SK-N-MC (cell line): Measurements from ENCODE around the gene HOXB4.

Source experiments
- DNase-seq: peaks from one replicate; pipeline ENCODE4 v3.0.0-alpha.2; 2011; ENCODE audit warnings: low read depth, low spot score
- H3K27ac ChIP-seq: fragments of 200-600 bp; sonication (generic); 2 replicates; pipeline ENCODE4 v1.5.1; 2016; ENCODE audit warnings: mixed run types
- H3K36me3 ChIP-seq: fragments of 200-600 bp; sonication (generic); 2 replicates; pipeline ENCODE4 v1.6.1; 2017; ENCODE audit warnings: antibody characterized with exemption, low read length, mixed read lengths; ENCODE audit not compliant: insufficient read depth
- H3K4me3 ChIP-seq: fragments of 200-600 bp; sonication (generic); 2 replicates; pipeline ENCODE4 v1.5.1; 2016
- H3K9ac ChIP-seq: fragments of 200-600 bp; sonication (generic); 2 replicates; pipeline ENCODE4 v1.8.0; 2017; ENCODE audit warnings: mixed run types, mixed read lengths; ENCODE audit not compliant: insufficient read length
- H3K9me3 ChIP-seq: fragments of 200-600 bp; sonication (generic); 2 replicates; pipeline ENCODE4 v1.6.1; 2017; ENCODE audit warnings: low read depth, mild to moderate bottlenecking, antibody characterized with exemption, low read length, moderate library complexity, mixed read lengths
- EZH2 ChIP-seq: fragments of 200-600 bp; sonication (generic); IDR thresholded peaks from one replicate; pipeline ENCODE4 v1.6.1; 2017; ENCODE audit warnings: antibody characterized with exemption
- FOXP2 ChIP-seq: optimal IDR thresholded peaks from 2 replicates; pipeline ENCODE3; 2011; ENCODE audit warnings: mild to moderate bottlenecking, moderate library complexity; ENCODE audit not compliant: insufficient read depth; ENCODE audit errors: extremely low read length, control extremely low read depth
- POLR2AphosphoS5 ChIP-seq: IDR thresholded peaks from 2 replicates; pipeline ENCODE4 v1.6.1; 2012; ENCODE audit warnings: mild to moderate bottlenecking, low read depth, low read length, borderline replicate concordance

The HOXB4 gene

DNA sequence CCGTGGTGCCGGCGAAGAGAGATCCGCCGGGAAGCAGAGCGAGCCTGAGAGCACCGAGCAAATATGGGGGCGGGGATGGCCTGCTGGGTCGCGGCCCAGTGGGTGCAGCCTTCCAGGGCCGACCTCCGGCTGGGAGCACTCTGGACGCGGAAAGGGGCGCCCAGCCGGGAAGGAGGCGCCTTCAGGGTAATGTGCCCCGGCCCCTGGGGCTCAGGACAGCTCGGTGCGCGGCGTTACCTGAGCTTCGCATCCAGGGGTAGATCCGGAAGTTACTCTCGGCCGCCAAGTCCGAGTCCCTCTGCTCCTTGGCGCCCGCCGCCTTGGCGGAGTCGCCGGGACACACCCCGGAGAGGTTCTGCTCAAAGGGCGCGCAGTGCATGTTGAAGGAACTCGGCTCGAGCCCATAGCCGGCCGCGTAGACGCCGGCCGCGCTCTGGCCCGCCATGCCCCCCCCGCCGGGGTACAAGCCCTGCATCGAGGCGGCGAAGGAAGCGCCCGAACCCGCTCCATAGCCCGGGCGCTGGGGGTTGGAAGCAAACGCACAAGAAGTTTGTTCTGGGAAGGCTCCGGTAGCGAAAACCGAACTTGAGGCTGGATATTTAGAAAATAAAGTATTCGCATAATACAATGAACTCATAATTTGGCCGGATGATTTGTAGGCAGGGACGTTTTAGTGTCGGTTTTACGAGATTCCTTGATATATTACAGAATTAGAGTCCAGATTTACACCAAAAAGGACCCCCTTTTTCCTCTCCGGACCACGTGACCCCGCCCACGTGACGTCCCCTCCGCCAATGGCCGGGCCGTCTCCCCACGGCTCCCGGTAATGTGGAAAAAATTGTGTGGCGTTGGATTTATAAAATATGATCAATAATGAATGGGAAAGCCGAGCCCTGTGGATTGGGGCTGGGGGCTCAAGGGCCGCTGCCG, 32.4 kb upstream of the HOXB4 start, which contains the start of gene HOXB7:
Gene HOXB7, minus strand, starts transcription at position 736 of the 930 bp plus-strand sequence. Its CDS starts 99 bp downstream, at position 637.
- H3K4me3 ChIP-seq: peak within 1 kb of the TSS; percentile 84
- no peak for DNase-seq
- H3K9me3 ChIP-seq: no peaks in the 10 kb centered on the region
- H3K36me3 ChIP-seq: 0 out of 2 replicates have a peak, but pooled peaks cover 11% of the 10 kb centered on the region
- H3K9ac ChIP-seq: peak within 1 kb of the TSS; percentile 85
- peak within 1 kb of the TSS; percentile 90 for H3K27ac ChIP-seq
- TF ChIP-seq POLR2AphosphoS5: peak; percentile 40; the same call in 1 of the 2 replicates
- TF ChIP-seq EZH2: no peak
- no peak for TF ChIP-seq FOXP2

DNA sequence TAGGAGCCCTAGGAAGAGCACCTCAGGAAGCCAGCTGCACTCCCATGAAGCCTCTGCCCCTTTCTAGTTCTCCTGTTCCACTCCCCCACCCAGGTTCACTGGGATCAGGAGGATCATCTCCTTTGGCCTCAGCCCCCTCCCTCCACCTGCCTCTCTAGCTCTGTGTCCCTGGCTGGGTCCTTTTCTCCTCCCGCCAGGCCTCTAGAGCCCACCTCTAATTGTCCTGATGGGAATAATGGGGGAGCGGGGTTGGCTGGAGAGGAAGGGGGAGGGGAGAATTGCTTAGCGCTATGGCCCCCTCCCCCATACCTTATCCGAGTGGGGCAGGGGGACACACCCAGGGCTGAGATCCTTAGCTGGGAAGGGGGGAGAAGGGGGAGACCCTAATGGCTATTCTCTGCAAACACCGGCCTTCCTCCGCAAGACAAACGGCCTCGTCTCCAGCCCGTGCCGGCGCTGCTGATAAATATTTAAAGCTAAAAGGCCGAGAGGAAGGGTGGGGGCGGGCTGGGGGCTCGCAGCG, 31.7 kb upstream of the HOXB4 start:
- peak overlapping the region; percentile 85 for H3K9ac ChIP-seq

DNA sequence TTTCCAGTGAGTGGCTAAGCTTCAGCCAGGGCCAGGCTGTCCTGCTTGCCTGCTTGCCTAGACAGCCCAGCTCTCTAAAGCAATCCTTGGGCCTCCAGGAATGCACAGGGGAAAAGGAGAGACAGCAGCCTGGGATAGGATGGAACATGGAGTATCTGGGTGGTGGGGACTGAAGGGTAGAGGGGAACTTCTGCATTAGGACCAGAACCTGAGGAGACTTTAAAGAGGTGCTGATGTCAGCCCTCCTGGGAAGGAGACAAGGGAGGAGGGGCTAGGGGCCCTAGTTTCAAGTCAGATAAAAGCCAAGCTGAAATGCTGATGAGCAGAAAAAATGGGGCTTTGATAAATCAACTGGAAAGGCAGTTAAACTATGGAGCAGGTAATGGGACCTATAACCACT, 30.9 kb upstream of the HOXB4 start:
- no peak for DNase-seq
- TF ChIP-seq POLR2AphosphoS5 (peak; percentile 43; the same call in 1 of the 2 replicates), FOXP2 (no peak)
- H3K9ac ChIP-seq: no peak overlapping the region
- peak overlapping the region; percentile 90 for H3K27ac ChIP-seq
- H3K4me3 ChIP-seq: peak overlapping the region; percentile 84
- H3K9me3 ChIP-seq: no peaks in the 10 kb centered on the region
- H3K36me3 ChIP-seq: 0 out of 2 replicates have a peak, but pooled peaks cover 11% of the 10 kb centered on the region

More for the DNA sequence above, 31.7 kb upstream of the HOXB4 start:
- no peak for DNase-seq
- Histone ChIP-seq H3K27ac (peak overlapping the region; percentile 90), H3K9me3 (no peaks in the 10 kb centered on the region), H3K36me3 (0 out of 2 replicates have a peak, but pooled peaks cover 11% of the 10 kb centered on the region), H3K4me3 (peak overlapping the region; percentile 84)
- TF ChIP-seq EZH2 (no peak), POLR2AphosphoS5 (no peak), FOXP2 (no peak)

DNA sequence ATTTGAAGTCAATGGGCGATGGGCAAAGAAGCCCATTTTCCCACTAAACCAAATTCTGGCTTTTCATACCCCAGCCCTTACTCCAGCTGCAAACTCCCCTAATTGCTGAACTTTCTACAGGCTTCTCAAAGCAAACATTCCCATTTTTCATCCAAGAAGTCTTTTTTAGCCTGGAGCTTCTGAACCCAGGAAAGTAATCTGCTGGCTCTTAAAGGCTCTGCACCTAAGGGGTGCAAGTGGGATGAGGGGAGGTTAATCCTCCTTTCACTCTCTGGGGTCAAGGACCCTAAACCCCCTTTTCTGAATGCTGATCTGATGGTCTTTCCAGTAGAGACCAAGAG, 30.3 kb upstream of the HOXB4 start:
- Histone ChIP-seq H3K9ac (no peak overlapping the region), H3K9me3 (no peaks in the 10 kb centered on the region), H3K36me3 (0 out of 2 replicates have a peak, but pooled peaks cover 11% of the 10 kb centered on the region), H3K27ac (peak overlapping the region; percentile 90), H3K4me3 (peak overlapping the region; percentile 84)
- TF ChIP-seq EZH2: no peak
- TF ChIP-seq FOXP2: no peak
- no peak for TF ChIP-seq POLR2AphosphoS5
- no peak for DNase-seq

DNA sequence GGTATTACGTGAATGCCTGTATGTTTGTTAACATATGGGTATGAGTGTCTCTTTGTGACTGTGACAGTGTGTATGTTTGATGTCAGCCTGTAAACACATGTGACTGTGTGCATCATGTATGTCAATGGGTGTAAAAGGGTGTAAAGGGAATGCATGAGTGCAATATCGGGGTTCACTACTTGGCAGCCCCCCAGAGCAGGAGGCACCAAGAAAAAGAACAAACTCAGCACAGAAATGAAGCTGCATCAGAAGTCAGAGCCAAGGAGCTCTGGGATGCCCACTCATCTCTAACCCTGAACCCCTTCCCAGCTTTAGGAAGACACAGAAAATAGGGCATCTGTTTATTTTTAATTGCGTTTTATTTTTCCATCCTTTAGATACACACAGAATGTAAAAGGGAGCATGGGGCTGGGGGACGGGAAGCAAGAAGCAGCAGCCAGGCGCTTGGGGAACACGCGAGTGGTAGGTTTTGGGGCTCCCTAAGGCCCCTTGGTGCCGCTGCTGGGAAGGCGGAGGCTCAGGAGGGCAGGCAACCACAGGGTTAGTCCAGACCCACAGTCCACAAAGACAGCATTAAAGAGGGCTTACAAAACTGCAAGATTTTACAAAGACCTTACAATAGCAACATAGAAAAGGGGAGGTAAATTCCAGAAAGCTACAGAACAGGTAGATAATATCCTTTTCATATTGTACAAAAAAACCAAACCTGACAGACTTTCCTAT, 28.9 kb upstream of the HOXB4 start:
- no peak for TF ChIP-seq EZH2
- TF ChIP-seq POLR2AphosphoS5: no peak
- no peak for TF ChIP-seq FOXP2
- no peak for DNase-seq
- no peaks in the 10 kb centered on the region for H3K9me3 ChIP-seq
- H3K4me3 ChIP-seq: no peak overlapping the region
- peak overlapping the region; percentile 98 for H3K27ac ChIP-seq
- H3K36me3 ChIP-seq: 0 out of 2 replicates have a peak, but pooled peaks cover 11% of the 10 kb centered on the region
- no peak overlapping the region for H3K9ac ChIP-seq

DNA sequence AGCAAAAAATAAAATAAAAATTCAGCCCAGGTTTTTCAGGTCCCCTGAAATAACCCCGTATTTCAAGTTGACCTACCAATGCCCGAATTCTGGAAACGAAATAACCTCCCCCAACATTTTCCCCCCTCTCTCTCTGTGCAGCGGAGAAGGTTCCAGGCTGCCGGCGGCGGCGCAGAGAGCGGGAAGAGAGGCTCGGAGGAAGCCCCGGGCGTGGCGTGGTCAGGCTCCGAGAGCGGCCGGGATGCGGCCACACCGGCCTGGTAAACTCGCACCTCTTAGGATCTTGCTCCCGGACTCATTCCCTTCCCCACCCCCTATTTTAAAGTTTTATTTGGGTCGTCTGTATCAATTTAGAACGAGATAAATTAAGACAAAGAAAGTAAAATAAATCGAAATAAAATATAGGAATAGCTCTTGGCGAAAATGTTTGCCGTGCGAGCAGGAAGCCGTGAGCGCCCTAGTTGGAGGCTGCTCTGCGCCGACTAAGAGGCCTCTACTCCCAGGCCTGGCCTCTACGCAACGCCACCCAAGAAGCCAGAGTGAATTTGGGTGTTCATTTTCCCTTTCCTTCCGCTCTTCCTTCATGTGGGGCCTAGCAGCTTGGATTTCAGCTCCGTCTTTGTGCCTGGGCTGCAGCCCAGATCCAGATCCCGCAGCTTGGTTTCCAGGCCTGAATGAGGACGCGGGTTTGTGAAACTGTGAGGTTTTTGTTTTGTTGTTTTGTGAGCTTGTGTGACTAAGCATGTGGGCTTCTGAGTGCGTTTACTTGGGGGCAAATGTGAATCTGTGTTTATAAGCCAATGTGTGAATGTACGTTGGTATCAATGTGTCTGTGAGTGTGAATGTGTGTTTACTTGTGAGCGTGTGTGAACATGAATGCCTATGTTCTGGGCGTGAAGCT, 28.1 kb upstream of the HOXB4 start:
- Histone ChIP-seq H3K27ac (peak overlapping the region; percentile 98), H3K4me3 (peak overlapping the region; percentile 87), H3K9me3 (no peaks in the 10 kb centered on the region), H3K36me3 (0 out of 2 replicates have a peak, but pooled peaks cover 11% of the 10 kb centered on the region), H3K9ac (peak overlapping the region; percentile 84)
- TF ChIP-seq EZH2: no peak
- no peak for TF ChIP-seq FOXP2
- no peak for TF ChIP-seq POLR2AphosphoS5
- DNase-seq: no peak

DNA sequence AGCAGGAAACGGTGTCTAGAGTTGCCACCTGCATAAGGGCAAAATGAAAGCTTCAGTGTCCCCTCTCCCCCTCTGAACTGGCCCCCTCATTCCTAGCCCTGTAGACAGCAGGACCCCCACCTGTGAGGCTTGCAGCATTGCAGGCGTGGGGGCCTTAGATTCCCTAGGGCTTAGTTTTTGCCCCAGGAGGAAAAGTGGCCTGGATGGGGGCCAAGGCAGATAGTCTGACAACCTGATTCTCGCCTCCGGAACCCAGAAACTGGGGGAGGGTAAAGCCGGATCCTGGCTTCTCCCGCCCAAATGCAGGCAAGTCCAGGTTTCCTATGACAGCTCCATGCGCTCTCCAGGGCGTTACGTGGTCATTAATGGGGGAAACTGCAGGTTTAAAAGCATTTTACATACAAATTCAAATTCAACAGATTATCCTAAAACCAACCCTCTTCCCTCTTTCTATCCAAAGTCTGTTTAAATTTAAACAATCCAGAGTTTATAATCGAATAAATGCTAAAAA, 27.3 kb upstream of the HOXB4 start:
- TF ChIP-seq FOXP2: no peak
- no peak for TF ChIP-seq EZH2
- no peak for TF ChIP-seq POLR2AphosphoS5
- Histone ChIP-seq H3K9me3 (no peaks in the 10 kb centered on the region), H3K27ac (peak overlapping the region; percentile 98), H3K9ac (peak overlapping the region; percentile 84), H3K36me3 (0 out of 2 replicates have a peak, but pooled peaks cover 11% of the 10 kb centered on the region), H3K4me3 (peak overlapping the region; percentile 87)
- DNase-seq: no peak

DNA sequence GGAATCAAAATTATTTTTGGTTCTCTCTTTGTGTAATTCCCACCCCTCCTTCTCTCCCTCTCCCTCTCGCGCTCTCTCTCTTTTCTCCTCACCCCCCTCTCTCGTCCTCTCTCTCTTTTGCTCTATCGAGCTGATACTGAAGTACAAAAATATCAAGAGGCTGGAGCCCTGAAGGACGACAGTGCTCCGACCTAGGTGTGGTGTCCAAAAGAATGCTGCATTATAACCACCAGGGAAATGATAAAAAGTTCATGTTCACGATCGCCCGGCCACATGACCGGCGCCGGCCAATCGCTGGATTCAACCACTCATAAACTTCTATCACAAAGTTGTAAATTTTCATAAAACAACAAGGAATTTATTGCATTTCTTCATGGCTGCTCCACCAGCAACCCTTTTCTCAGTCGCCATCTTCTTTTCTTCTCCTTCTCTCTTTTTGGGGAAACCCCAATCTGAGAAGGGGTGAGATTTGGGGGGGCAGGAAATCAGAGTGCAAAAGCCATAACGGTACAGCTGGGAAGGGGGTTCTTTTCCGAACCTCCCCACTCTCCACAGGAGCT, 26.7 kb upstream of the HOXB4 start, which contains the start of gene HOXB6:
Gene HOXB6, minus strand, starts transcription at position 217 of the 560 bp plus-strand sequence. CDS start 6,836 bp downstream, outside the sequence.
- DNase-seq: no peak
- Histone ChIP-seq H3K9me3 (no peaks in the 10 kb centered on the region), H3K36me3 (0 out of 2 replicates have a peak, but pooled peaks cover 11% of the 10 kb centered on the region), H3K27ac (peak within 1 kb of the TSS; percentile 98), H3K4me3 (peak within 1 kb of the TSS; percentile 87), H3K9ac (peak within 1 kb of the TSS; percentile 84)
- TF ChIP-seq EZH2 (no peak), FOXP2 (no peak), POLR2AphosphoS5 (peak; percentile 77)
